ENCODE results near the gene SLC2A3. TPM values are rescaled to one million over a fixed set of nuclear protein-coding genes. Genes with fewer than 3 reads are reported as not detected.
"Not testable (repeated sequence)": the region's sequence is repeated elsewhere in the genome, so short reads cannot be mapped to it uniquely, and the experiment has no call there.

SLC2A3 gene
- total RNA-seq, 4 donors from 2014 or later: 9.2 to 81.0 (median 40.1) TPM

DNA sequence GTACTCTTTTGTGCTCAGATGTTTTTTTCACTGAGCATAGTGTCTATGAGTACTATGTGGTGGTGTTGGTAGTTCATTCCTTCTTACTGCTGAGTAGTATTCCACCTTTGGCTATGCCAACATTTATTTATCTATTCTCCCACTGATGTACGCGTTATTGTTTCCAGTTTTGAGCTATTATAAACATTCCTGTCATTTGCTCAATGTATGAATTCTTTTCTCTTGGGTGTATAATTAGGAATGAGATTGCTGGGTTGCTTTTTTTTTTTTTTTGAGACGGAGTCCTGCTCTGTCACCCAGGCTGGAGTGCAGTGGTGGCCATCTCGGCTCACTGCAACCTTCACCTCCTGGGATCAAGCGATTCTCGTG lies 37.5 kb upstream of the SLC2A3 start:
- H3K4me1 ChIP-seq: peaks cover 6 to 14% of the 10 kb centered on the region in 2 donors
- 93 to 97% methylated on average over 6 of the region's 6 CpGs for WGBS, 2 donors
- no peaks in the 10 kb centered on the region for H3K27me3 ChIP-seq
- H3K36me3 ChIP-seq: no peaks in the 10 kb centered on the region
- no peak overlapping the region for H3K4me3 ChIP-seq (replicated peaks in 1 of 3)
- no peak overlapping the region for H3K27ac ChIP-seq
- no peaks in the 10 kb centered on the region for H3K9me3 ChIP-seq
- DNase-seq: no peak
- TF ChIP-seq POLR2A (IDR thresholded peaks at IDR 0.05) (no peak), CTCF (IDR thresholded peaks at IDR 0.05) (no peak)
- intact Hi-C loops (cut with DNase I): no loop called here

GRCh38 chr12:7972734-7973456 lies 36.9 kb upstream of the SLC2A3 start:
- Histone ChIP-seq H3K9me3 (no peaks in the 10 kb centered on the region), H3K4me1 (peaks cover 6 to 14% of the 10 kb centered on the region in 2 donors), H3K27ac (no peak overlapping the region), H3K27me3 (no peaks in the 10 kb centered on the region), H3K36me3 (no peaks in the 10 kb centered on the region), H3K4me3 (replicated peaks in 1 of 3) (no peak overlapping the region)
- DNase-seq: no peak
- TF ChIP-seq POLR2A (IDR thresholded peaks at IDR 0.05) (no peak), CTCF (IDR thresholded peaks at IDR 0.05) (no peak)
- intact Hi-C loops (cut with DNase I): no loop called here
- WGBS, 2 donors: 92 to 94% methylated on average over 18 to 19 of the region's 19 CpGs

DNA sequence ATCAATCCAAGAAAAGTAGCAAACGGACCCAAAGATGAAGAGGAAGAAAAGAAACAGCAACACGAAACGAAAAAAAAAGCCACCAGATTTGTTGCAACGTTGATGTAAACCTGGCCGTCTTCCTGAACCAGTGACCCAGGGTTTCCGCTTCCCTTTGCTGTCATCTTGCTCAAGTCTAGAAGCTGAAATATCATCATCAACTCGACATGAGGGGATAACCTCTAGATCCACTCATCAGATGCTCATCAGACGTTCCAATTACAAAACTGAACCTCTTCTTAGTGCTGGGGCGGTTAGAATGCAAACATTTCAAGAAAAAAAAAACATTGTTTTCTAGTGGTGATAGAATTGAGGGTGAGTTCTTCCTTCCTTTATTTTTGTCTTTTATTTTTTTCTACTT lies 36.3 kb upstream of the SLC2A3 start:
- 35 to 42% methylated on average over 2 to 3 of the region's 9 CpGs for WGBS, 2 donors
- H3K27me3 ChIP-seq; H3K27ac ChIP-seq; H3K4me3 ChIP-seq (replicated peaks in 1 of 3); H3K36me3 ChIP-seq; intact Hi-C loops (cut with DNase I); DNase-seq; H3K9me3 ChIP-seq: not testable (repeated sequence)
- H3K4me1 ChIP-seq: peaks cover 6 to 14% of the 10 kb centered on the region in 2 donors

- 22 to 43% methylated on average over 2 to 3 of the region's 7 CpGs for WGBS, 2 donors
- H3K36me3 ChIP-seq; H3K4me3 ChIP-seq (replicated peaks in 1 of 3); H3K27me3 ChIP-seq; intact Hi-C loops (cut with DNase I); H3K9me3 ChIP-seq; DNase-seq: not testable (repeated sequence)
- peaks cover 6 to 14% of the 10 kb centered on the region in 2 donors for H3K4me1 ChIP-seq
- H3K27ac ChIP-seq: peak overlapping the region; percentile 81 to 90 (median 88)
Measured at GRCh38 chr12:7971765-7972164, 35.8 kb upstream of the SLC2A3 start.

DNA sequence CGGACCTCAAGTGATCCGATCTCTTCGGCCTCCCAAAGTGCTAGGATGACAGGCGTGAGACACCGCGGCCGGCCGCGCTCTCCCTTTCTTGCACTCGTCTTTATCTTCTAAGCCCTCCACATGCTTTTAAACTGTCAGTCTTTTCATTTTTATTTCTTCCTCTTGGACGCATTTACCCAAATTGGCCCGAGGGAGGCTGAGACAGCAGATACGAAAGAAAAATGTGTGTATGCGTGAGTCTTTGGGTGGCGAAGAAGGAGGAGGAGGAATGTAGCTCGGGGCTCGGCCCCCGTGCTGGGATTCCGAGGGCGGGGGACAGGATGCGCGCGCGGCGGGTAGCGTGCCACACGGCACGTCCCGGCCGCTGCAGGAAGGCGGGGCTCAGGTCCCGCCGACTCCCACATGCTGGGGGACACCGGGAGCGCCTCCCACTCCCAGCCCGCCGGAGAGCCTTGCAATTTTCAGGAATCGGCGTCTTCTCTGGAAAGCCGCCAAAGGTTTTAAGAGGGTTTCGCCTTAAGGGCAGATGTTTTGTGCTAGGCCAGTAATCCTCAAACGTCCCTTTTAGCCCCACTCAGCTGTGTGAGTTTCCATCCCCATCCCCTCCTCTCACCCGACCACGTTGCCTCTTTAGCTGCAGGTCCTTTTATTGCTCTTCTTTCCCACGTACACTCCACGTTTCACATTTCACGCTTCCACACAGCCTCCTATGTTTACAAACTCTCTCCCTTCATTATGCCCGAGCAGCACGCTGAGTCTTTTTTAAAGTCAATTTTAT lies 34.7 kb upstream of the SLC2A3 start:
- Histone ChIP-seq H3K36me3 (no peaks in the 10 kb centered on the region), H3K4me3 (replicated peaks in 1 of 3) (peak overlapping the region in 2 of 3 donors; percentile 41 to 60), H3K27me3 (no peaks in the 10 kb centered on the region), H3K4me1 (peaks cover 6 to 14% of the 10 kb centered on the region in 2 donors), H3K27ac (peak overlapping the region; percentile 81 to 90 (median 88)), H3K9me3 (no peaks in the 10 kb centered on the region)
- intact Hi-C loops (cut with DNase I): no loop called here
- WGBS, 2 donors: 1 to 2% methylated on average over 40 to 47 of the region's 49 CpGs
- DNase-seq: peak; percentile 83 to 86
- TF ChIP-seq CTCF (IDR thresholded peaks at IDR 0.05) (no peak), POLR2A (IDR thresholded peaks at IDR 0.05) (peak in 1 of 2 donors; percentile 58)

DNA sequence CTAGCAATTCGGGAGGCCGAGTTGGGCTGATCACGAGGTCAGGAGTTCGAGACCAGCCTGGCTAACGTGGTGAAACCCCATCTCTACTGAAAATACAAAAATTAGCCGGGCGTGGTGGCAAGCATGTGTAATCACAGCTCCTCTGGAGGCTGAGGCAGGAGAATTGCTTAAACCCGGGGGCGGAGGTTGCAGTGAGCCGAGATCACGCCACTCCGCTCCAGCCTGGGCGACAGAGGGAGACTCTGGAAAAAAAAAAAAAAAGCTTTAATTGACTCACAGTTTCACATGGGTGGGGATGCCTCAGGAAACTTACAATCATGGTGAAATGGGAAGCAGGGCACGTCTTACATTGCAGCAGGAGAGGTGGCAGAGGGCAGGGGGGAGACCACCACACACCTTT lies 30.6 kb upstream of the SLC2A3 start:
- no peak for TF ChIP-seq POLR2A (IDR thresholded peaks at IDR 0.05)
- TF ChIP-seq CTCF (IDR thresholded peaks at IDR 0.05): no peak
- no peak overlapping the region for H3K4me3 ChIP-seq (replicated peaks in 1 of 3)
- 91% methylated on average over 14 of the region's 14 CpGs for WGBS, 2 donors
- no peak for DNase-seq
- no peaks in the 10 kb centered on the region for H3K9me3 ChIP-seq
- H3K27me3 ChIP-seq: no peaks in the 10 kb centered on the region
- H3K4me1 ChIP-seq: peaks cover 6 to 14% of the 10 kb centered on the region in 2 donors
- intact Hi-C loops (cut with DNase I): no loop called here
- H3K27ac ChIP-seq: no peak overlapping the region
- no peaks in the 10 kb centered on the region for H3K36me3 ChIP-seq

GRCh38 chr12:7964669-7965068 lies 28.7 kb upstream of the SLC2A3 start:
- intact Hi-C loops (cut with DNase I); H3K4me3 ChIP-seq (replicated peaks in 1 of 3); H3K36me3 ChIP-seq; DNase-seq; H3K27me3 ChIP-seq; H3K9me3 ChIP-seq; H3K27ac ChIP-seq; H3K4me1 ChIP-seq: not testable (repeated sequence)
- 94 to 95% methylated on average over 9 of the region's 9 CpGs for WGBS, 2 donors
